Gastroesophageal sphincter (tissue), 4 donors: ENCODE data around the gene ASB11. TPM values are rescaled to one million over a fixed set of nuclear protein-coding genes. Genes with fewer than 3 reads are reported as not detected.

Source experiments
- ATAC-seq: fragments of 150-250 bp; one replicate; pipeline ENCODE4 v1.9.1; 2016; ENCODE audit warnings: mild to moderate bottlenecking, moderate library complexity
- H3K27ac ChIP-seq, 4 donors: fragments of 200-600 bp; sonication (generic) in 3 of 4; 1 replicate in 3 of 4; 2 replicates in 1 of 4; pipeline ENCODE4 v1.5.1; 2016 to 2019
- H3K27me3 ChIP-seq: fragments of 200-600 bp; sonication (generic); one replicate; pipeline ENCODE4 v1.5.1; 2019
- H3K36me3 ChIP-seq, 2 donors: fragments of 200-600 bp; sonication (generic); one replicate each; pipeline ENCODE4 v1.5.1; 2019; ENCODE audit warnings: control low read depth in 1 of 2
- H3K4me1 ChIP-seq, 3 donors: fragments of 200-600 bp; sonication (generic); 1 replicate in 2 of 3; 2 replicates in 1 of 3; pipeline ENCODE4 v1.5.1; 2016 to 2019; ENCODE audit warnings: control low read depth in 2 of 3
- H3K4me3 ChIP-seq, 2 donors: fragments of 200-600 bp; sonication (generic); one replicate each; pipeline ENCODE4 v1.5.1; 2019; ENCODE audit warnings: mild to moderate bottlenecking in 1 of 2, moderate library complexity in 1 of 2
- H3K9me3 ChIP-seq, 3 donors: fragments of 200-600 bp; sonication (generic); one replicate each; pipeline ENCODE4 v1.5.1; 2017 to 2019; ENCODE audit warnings: control low read depth in 2 of 3
- CTCF ChIP-seq, 4 experiments: fragments of 200-600 bp in 2 of 4; fragments of 450-650 bp in 2 of 4; sonication (generic) in 1 of 4; IDR thresholded peaks; one replicate each; pipeline ENCODE4 v1.5.1; 2017 to 2019; ENCODE audit warnings: antibody characterized with exemption in 4 of 4, mild to moderate bottlenecking in 2 of 4, moderate library complexity in 2 of 4
- EP300 ChIP-seq: sonication (generic); formaldehyde crosslinking; IDR thresholded peaks from one replicate; pipeline ENCODE4 v1.6.1; 2017; ENCODE audit warnings: antibody characterized with exemption, mild to moderate bottlenecking
- POLR2A ChIP-seq, 2 donors: fragments of 450-650 bp; IDR thresholded peaks; one replicate each; pipeline ENCODE4 v1.6.1; 2017; ENCODE audit warnings: antibody characterized with exemption in 2 of 2, mild to moderate bottlenecking in 2 of 2, moderate library complexity in 1 of 2
- POLR2AphosphoS5 ChIP-seq: sonication (generic); formaldehyde crosslinking; IDR thresholded peaks from one replicate; pipeline ENCODE4 v1.6.1; 2017; ENCODE audit warnings: antibody characterized with exemption
- WGBS, 2 donors: methylation state at CpG; one replicate each; pipeline ENCODE4 v1.1.5; 2018; ENCODE audit warnings: low coverage in 1 of 2; 5-methylcytosine and 5-hydroxymethylcytosine counted together
- total RNA-seq, 4 donors: library from RNA; depleted of rRNA; stranded (reverse); fragments of >200 nt; gene quantifications; one replicate each; pipeline ENCODE4 v1.1.0, GENCODE V29; 2016

The ASB11 gene
- under 1 TPM in 1 of 4 donors, not detected in 3; 0.67 TPM for total RNA-seq

GRCh38 chrX:15315509-15315908, at the start of gene ASB11:
Gene ASB11, minus strand, starts transcription at chrX:15315640. Its CDS starts 35 bp downstream, at chrX:15315605.
- no peak for ATAC-seq

DNA sequence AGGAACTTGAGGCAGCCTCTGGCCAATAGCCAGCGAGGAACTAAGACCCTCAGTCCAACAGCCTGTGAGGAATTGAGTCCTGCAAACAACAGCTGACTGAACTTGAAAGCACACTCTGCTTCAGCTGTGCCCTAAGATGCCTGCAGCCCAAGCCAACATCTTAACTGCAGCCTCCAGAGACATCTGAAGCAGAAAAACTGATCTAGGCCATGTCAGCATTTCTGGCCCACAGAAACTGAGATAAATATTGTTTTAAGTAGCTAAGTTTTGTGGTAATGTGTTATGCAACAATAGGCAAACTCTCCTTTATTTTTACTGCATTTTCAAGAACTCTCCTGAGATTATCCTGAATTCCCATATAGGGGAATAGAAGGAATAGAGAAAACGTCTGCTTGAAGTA, 44.3 kb upstream of the ASB11 start:
- Histone ChIP-seq H3K4me1 (no peaks in the 10 kb centered on the region), H3K4me3 (no peak overlapping the region), H3K36me3 (no peaks in the 10 kb centered on the region), H3K27ac (no peak overlapping the region), H3K27me3 (no peaks in the 10 kb centered on the region), H3K9me3 (no peaks in the 10 kb centered on the region)
- ATAC-seq = no peak
- TF ChIP-seq POLR2A (IDR thresholded peaks at IDR 0.05) (no peak), EP300 (no peak), CTCF (IDR thresholded peaks at IDR 0.05) (no peak), POLR2AphosphoS5 (no peak)
- WGBS, 2 donors = 25 to 60% methylated on average over 1 of the region's 2 CpGs

More at GRCh38 chrX:15315509-15315908, at the start of gene ASB11:
- Histone ChIP-seq H3K27ac (no peak within 1 kb of the TSS), H3K36me3 (peaks cover 0 to 7% of the 10 kb centered on the region in 2 donors), H3K27me3 (no peaks in the 10 kb centered on the region), H3K4me1 (no peaks in the 10 kb centered on the region), H3K9me3 (no peaks in the 10 kb centered on the region), H3K4me3 (no peak within 1 kb of the TSS)
- TF ChIP-seq EP300 = no peak
- TF ChIP-seq POLR2A (IDR thresholded peaks at IDR 0.05) = no peak
- TF ChIP-seq CTCF (IDR thresholded peaks at IDR 0.05) = no peak
- no peak for TF ChIP-seq POLR2AphosphoS5
- WGBS, 2 donors = 44 to 63% methylated on average over 3 of the region's 3 CpGs

DNA sequence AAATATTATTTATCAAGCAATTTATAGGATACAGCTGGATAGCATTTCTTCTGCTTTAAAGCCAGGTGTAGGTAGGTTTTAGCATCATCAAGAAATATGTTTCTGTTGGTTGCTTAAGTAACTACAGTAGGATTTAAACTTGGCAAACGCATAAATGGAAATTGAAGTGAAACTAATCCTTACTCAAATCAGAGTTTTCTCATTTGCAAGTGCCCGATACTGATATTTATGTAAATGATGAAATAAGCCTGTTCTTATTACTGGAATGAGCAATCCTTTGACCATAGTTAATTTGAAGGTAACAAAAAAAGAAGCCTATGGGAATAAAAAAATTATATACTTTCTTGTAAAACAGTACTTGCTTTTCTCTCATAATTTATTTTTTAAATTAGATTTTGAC, 43.1 kb upstream of the ASB11 start:
- Histone ChIP-seq H3K4me1 (no peaks in the 10 kb centered on the region), H3K9me3 (no peaks in the 10 kb centered on the region), H3K4me3 (no peak overlapping the region), H3K27ac (no peak overlapping the region), H3K27me3 (no peaks in the 10 kb centered on the region), H3K36me3 (no peaks in the 10 kb centered on the region)
- TF ChIP-seq POLR2A (IDR thresholded peaks at IDR 0.05) = no peak
- no peak for TF ChIP-seq EP300
- TF ChIP-seq CTCF (IDR thresholded peaks at IDR 0.05) = no peak
- no peak for TF ChIP-seq POLR2AphosphoS5
- ATAC-seq = no peak
- WGBS, 2 donors = 69% methylated on average over 2 of the region's 2 CpGs

DNA sequence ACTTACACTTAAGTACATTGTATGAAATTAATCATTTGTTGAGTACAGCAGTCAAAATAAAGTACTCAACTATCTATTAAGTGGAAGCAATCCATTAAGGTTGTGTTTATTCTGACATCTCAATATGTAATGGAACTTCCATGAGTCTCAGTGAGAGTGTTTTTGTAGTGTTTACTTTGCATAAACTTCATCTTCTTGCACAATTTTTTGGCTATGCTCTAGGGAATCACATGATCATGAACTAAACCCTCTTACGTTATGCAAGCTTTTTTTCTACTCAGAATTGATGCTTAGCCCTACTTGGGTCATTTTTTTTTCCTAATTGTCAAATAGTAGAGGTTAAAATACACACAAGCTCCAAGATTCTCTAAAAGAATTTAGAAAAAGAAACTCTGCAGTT, 41.0 kb upstream of the ASB11 start:
- H3K4me3 ChIP-seq = no peak overlapping the region
- H3K27ac ChIP-seq = no peak overlapping the region
- no peaks in the 10 kb centered on the region for H3K36me3 ChIP-seq
- no peaks in the 10 kb centered on the region for H3K4me1 ChIP-seq
- TF ChIP-seq POLR2A (IDR thresholded peaks at IDR 0.05) (no peak), POLR2AphosphoS5 (peak; percentile 82), EP300 (no peak), CTCF (IDR thresholded peaks at IDR 0.05) (no peak)
- no peaks in the 10 kb centered on the region for H3K9me3 ChIP-seq
- ATAC-seq = peak; percentile 87
- whole genome bisulfite sequencing, 2 donors = 0% methylated on average over 1 of the region's 1 CpG
- no peaks in the 10 kb centered on the region for H3K27me3 ChIP-seq

DNA sequence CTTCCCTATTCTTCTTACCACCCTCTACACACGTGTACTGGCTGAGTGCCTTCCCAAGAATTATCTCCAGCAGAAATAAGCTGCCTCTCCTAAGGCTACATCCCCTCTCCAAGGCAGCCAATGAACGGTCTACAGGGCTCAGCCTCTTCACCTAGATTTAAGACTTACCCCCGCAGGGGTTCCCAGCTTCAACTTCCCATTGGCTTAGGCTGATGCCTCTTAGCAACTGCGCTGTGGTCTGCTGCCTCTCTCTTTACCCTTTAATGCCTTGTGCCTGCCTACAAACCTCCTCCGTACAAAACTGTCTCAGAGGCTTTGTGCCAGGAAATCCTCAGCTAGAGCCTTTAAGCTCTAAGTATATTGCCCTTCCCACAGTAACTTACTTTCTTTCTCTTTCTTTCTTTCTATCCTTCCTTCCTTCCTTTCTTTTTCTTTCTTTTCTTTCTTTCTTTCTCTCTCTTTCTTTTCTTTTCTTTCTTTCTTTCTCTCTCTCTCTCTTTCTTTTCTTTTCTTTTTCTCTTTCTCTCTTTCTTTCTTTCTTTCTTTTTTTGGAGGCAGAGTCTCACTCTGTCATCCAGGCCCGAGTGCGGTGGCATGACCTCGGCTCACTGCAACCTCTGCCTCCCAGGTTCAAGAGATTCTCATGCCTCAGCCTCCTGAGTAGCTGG, 35.0 kb upstream of the ASB11 start:
- Histone ChIP-seq H3K27me3 (no peaks in the 10 kb centered on the region), H3K27ac (no peak overlapping the region), H3K36me3 (no peaks in the 10 kb centered on the region), H3K4me3 (no peak overlapping the region), H3K9me3 (no peaks in the 10 kb centered on the region), H3K4me1 (no peaks in the 10 kb centered on the region)
- ATAC-seq = no peak
- 54 to 58% methylated on average over 4 to 5 of the region's 8 CpGs for WGBS, 2 donors
- TF ChIP-seq POLR2A (IDR thresholded peaks at IDR 0.05) (no peak), POLR2AphosphoS5 (no peak), EP300 (no peak), CTCF (IDR thresholded peaks at IDR 0.05) (no peak)
